A172 (cell line): Measurements from ENCODE around the gene ZNF563. TPM values are rescaled to one million over a fixed set of nuclear protein-coding genes. Genes with fewer than 3 reads are reported as not detected.
"Not testable (repeated sequence)": the region's sequence is repeated elsewhere in the genome, so short reads cannot be mapped to it uniquely, and the experiment has no call there.

Experiments
- DNase-seq: peaks from one replicate; pipeline ENCODE4 v3.0.0-alpha.2; 2015; ENCODE audit warnings: low spot score
- total RNA-seq: library from RNA; depleted of rRNA; stranded (reverse); fragments of >200 nt; shearing (Covaris generic); gene quantifications from 2 replicates; pipeline ENCODE4 v1.2.3, GENCODE V29; 2014; rRNA removed

The ZNF563 gene
- total RNA-seq: not detected in 2 replicates

- DNase-seq: no peak
Measured at GRCh38 chr19:12333162-12334159, at the start of gene ZNF563. Gene ZNF563 (minus strand): TSS chr19:12333633. CDS start chr19:12333482, 151 bp downstream.

- no peak for DNase-seq
Measured at GRCh38 chr19:12380444-12380737, 47.0 kb upstream of the ZNF563 start.

GRCh38 chr19:12379732-12380443 is 46.5 kb upstream of the ZNF563 start:
- DNase-seq: no peak

- no peak for DNase-seq
Measured at GRCh38 chr19:12374026-12374425, 40.6 kb upstream of the ZNF563 start.

GRCh38 chr19:12365236-12366162 is 32.1 kb upstream of the ZNF563 start, which contains the start of gene ZNF442:
Gene ZNF442 (minus strand): TSS chr19:12365683. CDS start chr19:12363631, 2,052 bp downstream.
- peak; percentile 95 for DNase-seq

- DNase-seq: no peak
Measured at GRCh38 chr19:12364391-12365235, 31.2 kb upstream of the ZNF563 start.

GRCh38 chr19:12362236-12362635 is 28.8 kb upstream of the ZNF563 start:
- not testable (repeated sequence) for DNase-seq

- no peak for DNase-seq
Measured at GRCh38 chr19:12353375-12353774, 19.9 kb upstream of the ZNF563 start.

- DNase-seq: no peak
Measured at GRCh38 chr19:12350890-12351197, 17.4 kb upstream of the ZNF563 start.

GRCh38 chr19:12350185-12350889 is 16.9 kb upstream of the ZNF563 start:
- no peak for DNase-seq

GRCh38 chr19:12346896-12347295 is 13.5 kb upstream of the ZNF563 start:
- DNase-seq: no peak

- DNase-seq: no peak
Measured at GRCh38 chr19:12345197-12345596, 11.8 kb upstream of the ZNF563 start.

- DNase-seq: no peak
Measured at GRCh38 chr19:12331211-12331941, 2.1 kb downstream of the ZNF563 start.

GRCh38 chr19:12330340-12330739 is 3.1 kb downstream of the ZNF563 start:
- no peak for DNase-seq

GRCh38 chr19:12325690-12326089 is 7.7 kb downstream of the ZNF563 start:
- DNase-seq: no peak

GRCh38 chr19:12318782-12319413 is 14.5 kb downstream of the ZNF563 start:
- DNase-seq: no peak

- DNase-seq: peak; percentile 10
Measured at GRCh38 chr19:12314553-12314952, 18.9 kb downstream of the ZNF563 start.

GRCh38 chr19:12308891-12309290 is 24.5 kb downstream of the ZNF563 start:
- DNase-seq: not testable (repeated sequence)

- DNase-seq: no peak
Measured at GRCh38 chr19:12295191-12295590, 38.2 kb downstream of the ZNF563 start.
